Naive thymus-derived CD8-positive, alpha-beta T cell (primary cell): Measurements from ENCODE around the gene SYCP3. TPM values are rescaled to one million over a fixed set of nuclear protein-coding genes. Genes with fewer than 3 reads are reported as not detected.

Experiments
- ATAC-seq, 2 donors: fragments of 150-1000 bp; cut with Tn5 transposase in 1 of 2; sonication (Bioruptor Pico), chemical (Tn5 transposase) in 1 of 2; 1 replicate in 1 of 2; 2 replicates in 1 of 2; pipeline ENCODE4 v1.10.0; 2021; ENCODE audit warnings: mild to moderate bottlenecking in 2 of 2, moderate library complexity in 2 of 2
- POLR2A ChIA-PET: fragments of 350-600 bp; sonication (Branson Sonifier 250); formaldehyde crosslinking; loops from one replicate; lab custom pipeline; 2021; ENCODE audit warnings: antibody characterized with exemption; lab: Charles Lee
- DNase-seq, 10 donors: peaks; one replicate each; pipeline versions ENCODE4 v3.0.0 to v3.0.0-alpha.2; 2020 to 2022
- H3K27ac Mint-ChIP-seq, 10 donors: one replicate each; pipeline ENCODE4 v1.8.0; 2020 to 2022; ENCODE audit warnings: mild to moderate bottlenecking in 10 of 10, mixed read lengths in 10 of 10, moderate library complexity in 4 of 10, inconsistent platforms in 1 of 10
- H3K27me3 Mint-ChIP-seq, 5 donors: one replicate each; pipeline ENCODE4 v1.8.0; 2021 to 2022; ENCODE audit warnings: mixed read lengths in 5 of 5
- H3K36me3 Mint-ChIP-seq, 3 donors: one replicate each; pipeline ENCODE4 v1.8.0; 2020 to 2022; ENCODE audit warnings: mixed read lengths in 3 of 3, mild to moderate bottlenecking in 2 of 3, inconsistent platforms in 1 of 3
- H3K4me1 Mint-ChIP-seq, 4 donors: one replicate each; pipeline ENCODE4 v1.8.0; 2021 to 2022; ENCODE audit warnings: mixed read lengths in 4 of 4
- H3K4me3 Mint-ChIP-seq, 10 donors: one replicate each; pipeline ENCODE4 v1.8.0; 2020 to 2022; ENCODE audit warnings: mild to moderate bottlenecking in 10 of 10, mixed read lengths in 10 of 10, moderate library complexity in 6 of 10, inconsistent platforms in 1 of 10
- H3K9me3 Mint-ChIP-seq, 9 donors: one replicate each; pipeline ENCODE4 v1.8.0; 2020 to 2022; ENCODE audit warnings: mixed read lengths in 9 of 9, mild to moderate bottlenecking in 3 of 9, inconsistent platforms in 1 of 9, moderate library complexity in 1 of 9
- polyA plus RNA-seq, 3 donors: library from polyadenylated mRNA; unstranded; fragments of 300-500 nt; fragmentation: Illumina TruSeq; gene quantifications; one replicate each; pipeline ENCODE4 v1.2.3, GENCODE V29; 2021
- total RNA-seq, 8 experiments: library from RNA in 2 of 8; stranded (reverse) in 2 of 8; gene quantifications; one replicate each; pipeline ENCODE4 v1.2.3 and lab custom pipeline; 2021 to 2026

SYCP3 gene
- total and polyA plus RNA-seq, 5 experiments from 2014 or later, result 0.07 to 1.6 (median 0.52) TPM; not detected in 1

DNA sequence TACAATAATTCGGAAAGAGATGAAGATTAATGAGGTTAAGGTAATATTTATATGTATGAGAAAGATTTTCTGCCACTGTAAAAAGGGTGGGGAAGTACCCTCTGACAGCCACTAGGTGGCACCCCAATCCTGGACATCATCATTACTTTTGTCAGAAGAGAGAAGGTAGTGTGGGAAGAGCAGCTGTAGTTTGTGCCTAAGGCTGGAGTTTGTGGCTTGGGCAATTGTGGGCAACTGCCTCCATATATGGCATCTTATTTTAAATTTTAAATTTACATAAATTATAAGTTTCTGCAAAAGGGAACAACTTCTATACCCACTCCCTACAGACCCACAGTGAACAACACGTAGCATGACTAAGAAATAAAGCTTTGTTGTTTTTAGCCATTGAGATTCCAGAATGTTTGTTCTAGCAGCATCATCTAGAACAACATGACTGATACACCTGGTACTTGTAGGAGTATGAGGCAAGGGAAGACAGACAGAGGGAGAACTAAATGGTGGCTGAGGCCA lies 34.4 kb upstream of the SYCP3 start:
- no peaks in the 10 kb centered on the region for H3K27me3 Mint-ChIP-seq
- H3K4me1 Mint-ChIP-seq, result peaks cover 5 to 10% (median 7%) of the 10 kb centered on the region in 4 donors
- ATAC-seq (peak; percentile 90 to 93), DNase-seq (peak; percentile 46 to 81 (median 66))
- H3K27ac Mint-ChIP-seq, result peak overlapping the region in 3 of 10 donors; percentile 29 to 34 (median 32)
- H3K9me3 Mint-ChIP-seq, result no peaks in the 10 kb centered on the region
- no peak overlapping the region for H3K4me3 Mint-ChIP-seq
- H3K36me3 Mint-ChIP-seq, result peaks cover 0 to 64% (median 7%) of the 10 kb centered on the region in 3 donors
- POLR2A ChIA-PET, result interaction anchor here (1.0 to 2.3 kb wide), 3 partner anchors 50 to 66 kb away, joined by 3 to 26 read pairs (median 7); partner anchors contain the start of gene GNPTAB

DNA sequence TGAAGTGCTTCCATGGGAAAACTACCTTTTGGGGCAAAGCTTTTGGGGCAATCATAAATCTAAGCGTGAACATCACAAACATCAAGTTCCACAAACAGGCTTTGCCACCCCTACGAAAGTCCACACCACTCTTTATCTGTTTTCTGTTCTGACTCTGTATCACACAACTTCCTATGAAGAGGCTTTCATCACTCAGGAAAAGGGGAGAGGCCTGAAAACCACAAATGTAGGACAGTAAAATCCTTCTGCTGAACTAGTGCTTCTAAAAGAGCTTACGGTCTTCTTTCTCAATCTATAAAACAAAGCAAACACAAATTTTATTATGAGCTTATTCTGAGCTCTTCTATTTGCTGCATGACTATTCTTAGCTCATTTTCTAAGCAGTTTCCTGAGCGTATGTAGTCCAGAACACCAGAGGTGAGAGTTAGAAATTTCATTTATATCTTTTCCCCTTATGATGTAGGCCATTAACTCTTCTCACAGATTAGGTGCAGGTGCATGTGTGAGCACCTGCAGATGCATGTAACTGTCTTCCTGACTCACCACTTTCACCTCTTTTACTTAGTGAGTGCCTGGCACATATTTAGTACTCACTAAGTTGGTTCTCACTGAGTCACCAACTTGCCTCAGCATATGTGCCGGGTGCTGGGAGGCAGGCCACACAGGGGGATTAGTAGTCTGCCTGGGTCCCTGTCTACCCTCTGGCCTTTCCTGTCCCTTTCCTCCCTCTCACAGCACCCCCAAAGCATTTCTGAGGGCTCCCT lies 32.9 kb upstream of the SYCP3 start:
- DNase-seq (no peak), ATAC-seq (no peak)
- POLR2A ChIA-PET, result interaction anchor here (0.6 to 2.3 kb wide), 4 partner anchors 8 to 68 kb away, joined by 3 to 26 read pairs (median 3); partner anchors contain the start of gene GNPTAB
- H3K9me3 Mint-ChIP-seq, result no peaks in the 10 kb centered on the region
- no peaks in the 10 kb centered on the region for H3K27me3 Mint-ChIP-seq
- peaks cover 5 to 10% (median 7%) of the 10 kb centered on the region in 4 donors for H3K4me1 Mint-ChIP-seq
- H3K27ac Mint-ChIP-seq, result peak overlapping the region in 1 of 10 donors; percentile 63
- no peak overlapping the region for H3K4me3 Mint-ChIP-seq
- H3K36me3 Mint-ChIP-seq, result peaks cover 0 to 63% (median 8%) of the 10 kb centered on the region in 3 donors

DNA sequence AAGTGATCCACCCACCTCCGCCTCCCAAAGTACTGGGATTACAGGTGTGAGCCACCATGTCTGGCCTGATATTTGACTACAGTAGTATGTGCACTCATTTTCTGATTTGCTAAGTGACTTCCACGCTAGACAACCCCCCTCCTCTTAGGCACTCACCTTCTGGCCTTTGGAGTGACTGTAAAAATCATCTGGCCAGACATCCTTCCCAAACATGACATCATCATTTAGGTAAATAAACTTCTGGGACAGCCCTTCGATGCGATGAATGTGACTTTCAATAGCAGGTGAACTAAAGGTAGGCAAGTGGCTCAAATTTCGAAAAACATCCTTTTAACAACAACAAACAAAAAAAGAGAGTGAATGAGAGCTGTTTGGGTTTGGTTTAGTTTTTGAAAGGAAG lies 30.6 kb upstream of the SYCP3 start:
- POLR2A ChIA-PET, result interaction anchor here (0.9 kb wide), 1 partner anchor 70 kb away, joined by 3 read pairs; no protein-coding TSS in a partner anchor
- no peak for ATAC-seq
- H3K4me3 Mint-ChIP-seq, result no peak overlapping the region
- peaks cover 5 to 10% (median 7%) of the 10 kb centered on the region in 4 donors for H3K4me1 Mint-ChIP-seq
- H3K9me3 Mint-ChIP-seq, result no peaks in the 10 kb centered on the region
- no peaks in the 10 kb centered on the region for H3K27me3 Mint-ChIP-seq
- no peak for DNase-seq
- H3K36me3 Mint-ChIP-seq, result peaks cover 0 to 71% (median 8%) of the 10 kb centered on the region in 3 donors
- H3K27ac Mint-ChIP-seq, result peak overlapping the region in 1 of 10 donors; percentile 41

DNA sequence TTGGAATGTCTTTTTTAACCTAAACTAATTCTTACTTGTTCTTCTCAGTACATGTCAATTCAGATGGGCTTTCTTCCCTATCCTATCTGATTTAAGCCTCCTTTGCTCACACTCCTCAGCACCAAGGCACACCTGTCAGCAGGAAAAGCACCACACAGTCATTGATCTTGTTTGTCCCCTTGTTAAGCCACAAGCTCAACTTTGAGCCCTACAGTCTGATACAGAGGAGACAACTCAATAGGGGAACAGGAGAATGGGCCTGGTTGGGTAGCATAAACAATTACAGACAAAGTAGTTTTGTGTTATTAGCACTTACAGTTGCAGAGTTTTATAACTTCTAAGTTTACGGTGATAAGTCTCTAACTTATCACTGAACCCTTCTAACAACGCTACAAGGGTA lies 29.5 kb upstream of the SYCP3 start:
- ATAC-seq (no peak), DNase-seq (no peak)
- Mint-ChIP-seq H3K4me1 (peaks cover 5 to 10% (median 7%) of the 10 kb centered on the region in 4 donors), H3K9me3 (no peaks in the 10 kb centered on the region), H3K4me3 (no peak overlapping the region), H3K27me3 (no peaks in the 10 kb centered on the region), H3K27ac (peak overlapping the region in 2 of 10 donors; percentile 63 to 78), H3K36me3 (peaks cover 0 to 80% (median 8%) of the 10 kb centered on the region in 3 donors)
- POLR2A ChIA-PET, result interaction anchor here (0.9 kb wide), 1 partner anchor 71 kb away, joined by 3 read pairs; no protein-coding TSS in a partner anchor

DNA sequence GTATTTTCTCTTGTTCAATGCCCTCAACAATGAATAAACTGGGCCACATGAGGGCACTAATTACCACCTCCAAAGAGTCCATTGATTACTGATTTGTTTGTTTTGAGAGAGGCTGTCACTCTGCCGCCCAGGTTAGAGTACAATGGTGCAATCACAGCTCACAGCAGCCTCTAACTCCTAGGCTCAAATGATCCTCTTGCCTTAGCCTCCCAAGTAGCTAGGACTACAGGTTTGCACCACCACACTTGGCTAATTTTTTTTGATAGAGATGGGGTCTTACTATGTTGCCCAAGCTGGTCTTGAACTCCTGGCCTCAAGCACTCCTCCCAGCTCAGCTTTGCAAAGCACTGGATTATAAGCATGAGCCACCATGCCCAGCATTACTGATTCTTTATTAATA lies 28.3 kb upstream of the SYCP3 start:
- Mint-ChIP-seq H3K36me3 (peaks cover 0 to 83% (median 8%) of the 10 kb centered on the region in 3 donors), H3K9me3 (no peaks in the 10 kb centered on the region), H3K4me3 (no peak overlapping the region), H3K27ac (peak overlapping the region in 1 of 10 donors; percentile 12), H3K27me3 (no peaks in the 10 kb centered on the region), H3K4me1 (peaks cover 0 to 11% (median 0%) of the 10 kb centered on the region in 4 donors)
- DNase-seq (no peak), ATAC-seq (no peak)
- POLR2A ChIA-PET, result interaction anchor here (0.8 kb wide), 1 partner anchor 62 kb away, joined by 3 read pairs; no protein-coding TSS in a partner anchor

DNA sequence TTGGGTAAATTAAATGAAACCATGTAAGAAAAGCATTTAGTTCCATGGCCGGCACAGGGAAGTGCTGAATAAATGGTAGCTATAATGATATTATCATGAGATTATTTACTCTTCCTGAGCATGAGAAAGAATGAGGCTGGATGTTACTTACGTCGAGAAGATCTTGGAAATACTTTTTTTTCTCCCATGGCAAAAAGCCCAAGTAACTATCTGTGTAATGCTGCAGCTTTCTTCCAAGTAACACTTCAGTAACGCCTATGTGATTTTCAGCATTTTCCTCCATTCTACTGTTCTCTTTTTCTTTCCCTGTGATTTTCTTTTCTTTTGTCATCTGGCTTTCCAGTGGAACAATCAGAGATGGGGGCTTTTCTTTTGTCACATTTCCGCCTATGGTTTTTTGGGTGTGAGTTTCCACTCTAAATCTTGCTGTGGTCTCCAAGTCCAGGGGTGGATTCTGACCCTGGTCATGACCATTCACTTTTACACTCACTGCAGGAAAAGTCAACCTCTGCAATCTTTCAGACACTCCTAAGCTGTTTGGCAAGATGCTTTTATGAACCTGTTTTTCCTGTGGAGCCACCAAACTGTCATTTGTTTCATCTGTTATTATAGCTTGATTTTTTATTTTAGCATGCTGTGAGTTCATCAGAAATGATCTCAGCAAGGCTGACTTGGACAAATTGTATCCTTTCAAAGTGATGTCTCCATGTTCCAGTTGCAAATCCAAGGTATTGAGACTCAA lies 25.0 kb upstream of the SYCP3 start:
- H3K4me1 Mint-ChIP-seq, result peaks cover 0 to 6% (median 0%) of the 10 kb centered on the region in 4 donors
- ATAC-seq (no peak), DNase-seq (no peak)
- no peaks in the 10 kb centered on the region for H3K27me3 Mint-ChIP-seq
- no peaks in the 10 kb centered on the region for H3K9me3 Mint-ChIP-seq
- no peak overlapping the region for H3K4me3 Mint-ChIP-seq
- no peak overlapping the region for H3K27ac Mint-ChIP-seq
- peaks cover 0 to 78% (median 6%) of the 10 kb centered on the region in 3 donors for H3K36me3 Mint-ChIP-seq
- POLR2A ChIA-PET, result interaction anchor here (0.6 kb wide), 1 partner anchor 9 kb away, joined by 3 read pairs; no protein-coding TSS in a partner anchor

DNA sequence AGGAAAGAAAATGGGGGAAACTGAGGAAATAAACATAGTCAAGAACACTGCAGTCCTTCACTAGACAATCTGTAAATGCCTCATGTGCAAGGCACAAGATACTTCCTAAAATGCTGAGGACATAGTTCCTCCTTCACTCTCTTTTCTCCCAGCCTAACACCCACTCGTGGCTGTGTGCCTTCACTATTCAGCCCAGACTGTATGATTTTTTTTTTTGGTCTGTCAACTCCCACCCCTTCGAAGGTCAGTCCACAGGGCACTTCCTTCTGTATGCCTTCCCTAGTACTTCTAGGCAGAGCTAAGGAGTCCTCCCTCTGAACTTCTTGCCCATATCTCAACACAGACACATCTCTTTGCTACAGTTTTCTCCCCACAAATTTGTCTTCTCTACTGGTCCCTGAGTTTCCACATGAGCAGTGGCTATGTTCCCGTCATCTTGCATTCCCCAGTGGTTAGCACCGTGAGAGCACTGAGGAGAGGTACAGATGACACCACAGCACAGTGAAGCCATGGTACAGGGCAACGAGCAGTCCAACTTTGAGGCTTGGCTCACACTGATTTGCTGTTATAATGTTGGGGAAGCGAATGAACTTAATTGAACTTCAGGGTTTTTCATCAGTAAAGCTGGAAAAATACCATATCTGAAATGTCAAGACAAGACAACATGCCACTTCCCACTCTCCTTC lies 24.1 kb upstream of the SYCP3 start:
- Mint-ChIP-seq H3K27ac (peak overlapping the region in 4 of 10 donors; percentile 40 to 74 (median 64)), H3K36me3 (peaks cover 0 to 75% (median 7%) of the 10 kb centered on the region in 3 donors)
- POLR2A ChIA-PET, result interaction anchor here (0.6 to 0.7 kb wide), 2 partner anchors 9 to 60 kb away, joined by 3 read pairs; no protein-coding TSS in a partner anchor

DNA sequence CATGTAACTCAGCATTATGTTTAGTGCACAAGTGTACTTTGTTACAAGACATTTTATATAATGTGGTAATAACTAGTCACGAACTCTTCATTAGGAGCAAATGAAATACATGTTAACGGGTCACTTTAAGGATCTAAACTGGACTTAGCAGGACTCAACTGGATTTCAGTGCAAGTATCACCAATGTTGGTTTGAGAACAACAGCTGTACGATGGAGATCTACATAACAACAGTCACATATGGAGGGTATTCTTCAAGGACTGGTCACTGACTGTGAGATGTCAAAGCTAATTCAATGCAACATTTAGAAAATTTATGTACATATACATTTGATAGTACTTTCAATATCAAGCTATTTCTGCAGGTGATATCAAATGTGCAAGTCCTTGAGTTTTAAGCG lies 22.5 kb upstream of the SYCP3 start:
- DNase-seq, result no peak
- no peak overlapping the region for H3K4me3 Mint-ChIP-seq
- peaks cover 0 to 6% (median 0%) of the 10 kb centered on the region in 4 donors for H3K4me1 Mint-ChIP-seq
- H3K27me3 Mint-ChIP-seq, result no peaks in the 10 kb centered on the region
- H3K9me3 Mint-ChIP-seq, result no peaks in the 10 kb centered on the region
- POLR2A ChIA-PET, result no interaction called here
- no peak overlapping the region for H3K27ac Mint-ChIP-seq
- H3K36me3 Mint-ChIP-seq, result peaks cover 0 to 69% (median 11%) of the 10 kb centered on the region in 3 donors
- ATAC-seq, result no peak

More for the DNA sequence above, 24.1 kb upstream of the SYCP3 start:
- H3K4me1 Mint-ChIP-seq, result peaks cover 0 to 6% (median 0%) of the 10 kb centered on the region in 4 donors
- no peak overlapping the region for H3K4me3 Mint-ChIP-seq
- H3K9me3 Mint-ChIP-seq, result no peaks in the 10 kb centered on the region
- no peaks in the 10 kb centered on the region for H3K27me3 Mint-ChIP-seq
- ATAC-seq (no peak), DNase-seq (no peak)

DNA sequence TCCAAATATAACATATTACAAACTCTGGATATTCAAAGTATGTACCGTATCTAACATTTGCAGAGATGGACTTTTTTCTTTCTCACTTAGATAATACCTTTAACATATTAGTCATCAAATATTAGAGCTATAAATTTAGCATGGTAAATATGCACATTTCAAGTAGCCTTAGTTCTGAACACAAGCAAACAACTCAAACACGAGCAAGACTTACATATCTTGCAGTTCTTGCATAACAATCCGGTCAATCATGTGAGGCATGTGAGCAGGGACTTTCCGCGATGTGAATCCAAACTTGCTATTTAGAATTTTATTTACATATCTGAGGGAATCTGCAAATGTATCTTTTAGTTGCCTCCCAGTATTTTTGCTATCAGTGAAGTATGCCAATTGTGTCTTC lies 22.1 kb upstream of the SYCP3 start:
- POLR2A ChIA-PET, result no interaction called here
- H3K4me3 Mint-ChIP-seq, result no peak overlapping the region
- peaks cover 0 to 6% (median 0%) of the 10 kb centered on the region in 4 donors for H3K4me1 Mint-ChIP-seq
- H3K36me3 Mint-ChIP-seq, result peaks cover 0 to 69% (median 11%) of the 10 kb centered on the region in 3 donors
- H3K27ac Mint-ChIP-seq, result no peak overlapping the region
- ATAC-seq (no peak), DNase-seq (no peak)
- H3K27me3 Mint-ChIP-seq, result no peaks in the 10 kb centered on the region
- no peaks in the 10 kb centered on the region for H3K9me3 Mint-ChIP-seq

DNA sequence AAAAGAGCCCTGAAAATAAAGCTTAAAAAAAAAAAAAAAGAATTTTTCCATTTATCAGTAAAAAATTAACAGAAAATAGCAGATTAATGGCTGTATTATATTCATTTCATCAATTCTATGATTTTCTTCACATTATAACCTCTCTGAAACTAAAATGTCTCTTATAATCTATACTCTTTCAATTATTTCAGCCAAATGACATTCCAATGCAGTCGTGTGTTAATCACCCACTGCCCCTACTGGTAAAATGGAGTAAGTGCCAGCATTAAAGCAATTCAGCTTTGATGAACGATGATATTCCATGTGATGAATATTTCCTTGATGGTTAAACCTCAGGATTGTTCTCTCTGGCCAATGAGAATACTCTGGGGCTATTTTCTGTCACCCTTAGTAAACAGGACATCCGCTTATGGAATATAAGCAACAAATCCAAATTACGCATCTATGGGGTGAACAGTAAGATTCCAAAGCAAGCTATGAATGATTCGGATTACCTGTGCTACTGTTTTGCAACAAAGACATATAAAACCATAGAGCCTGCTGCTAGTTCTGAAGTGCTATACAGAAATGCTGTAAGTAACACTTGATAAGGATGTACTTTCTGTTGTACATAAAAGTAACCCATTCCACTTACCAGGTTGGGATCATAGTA lies 20.3 kb upstream of the SYCP3 start:
- Mint-ChIP-seq H3K27me3 (no peaks in the 10 kb centered on the region), H3K4me3 (no peak overlapping the region), H3K4me1 (peaks cover 0 to 6% (median 0%) of the 10 kb centered on the region in 4 donors), H3K36me3 (peaks cover 0 to 69% (median 11%) of the 10 kb centered on the region in 3 donors), H3K9me3 (no peaks in the 10 kb centered on the region), H3K27ac (no peak overlapping the region)
- DNase-seq (peak in 4 of 10 donors; percentile 12 to 38 (median 34)), ATAC-seq (peak; percentile 52 to 65)
- POLR2A ChIA-PET, result interaction anchor here (0.6 to 0.7 kb wide), 2 partner anchors 92 to 383 kb away, joined by 3 to 5 read pairs; no protein-coding TSS in a partner anchor

DNA sequence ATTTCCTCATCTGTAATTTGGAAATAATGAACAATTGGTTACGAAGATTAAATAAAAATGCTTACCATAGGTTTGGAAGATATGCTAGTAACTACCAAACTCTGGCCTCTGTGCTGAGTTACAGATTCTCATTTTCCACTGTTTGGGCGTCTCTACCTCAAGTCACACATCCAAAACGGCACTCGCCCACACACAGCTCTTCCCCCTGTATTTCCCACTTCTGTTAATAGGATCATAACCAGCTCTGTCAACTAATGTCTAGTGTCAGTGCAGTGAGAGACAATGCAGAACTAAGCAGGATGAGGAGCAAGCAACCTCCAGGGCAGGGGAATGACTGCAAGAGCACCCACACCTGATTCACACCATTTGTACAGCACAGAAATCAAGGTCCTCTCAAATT lies 10.9 kb upstream of the SYCP3 start:
- Mint-ChIP-seq H3K36me3 (peaks cover 4 to 87% (median 15%) of the 10 kb centered on the region in 3 donors), H3K4me1 (peaks cover 0 to 7% (median 2%) of the 10 kb centered on the region in 4 donors)
- ATAC-seq, result no peak

More for the DNA sequence above, 10.9 kb upstream of the SYCP3 start:
- POLR2A ChIA-PET, result no interaction called here
- H3K4me3 Mint-ChIP-seq, result no peak overlapping the region
- H3K27me3 Mint-ChIP-seq, result no peaks in the 10 kb centered on the region
- peak overlapping the region in 2 of 10 donors; percentile 26 to 35 for H3K27ac Mint-ChIP-seq
- DNase-seq, result no peak
- H3K9me3 Mint-ChIP-seq, result no peaks in the 10 kb centered on the region
